Smooth muscle cell (in vitro differentiated cells): Measurements from ENCODE around the gene IKZF3. TPM values are rescaled to one million over a fixed set of nuclear protein-coding genes. Genes with fewer than 3 reads are reported as not detected.
"Not testable (repeated sequence)": the region's sequence is repeated elsewhere in the genome, so short reads cannot be mapped to it uniquely, and the experiment has no call there.

Experiments
- DNase-seq: peaks from one replicate; lab custom pipeline; 2025; ENCODE audit not compliant: unreplicated experiment; lab: John Stamatoyannopoulos, UW
- H2AFZ ChIP-seq: fragments of 200-600 bp; sonication (generic); 2 replicates; pipeline ENCODE4 v1.6.0; 2016; ENCODE audit warnings: antibody characterized with exemption, low read depth, mild to moderate bottlenecking
- H3F3A ChIP-seq: fragments of 200-600 bp; sonication (generic); 2 replicates; pipeline ENCODE4 v1.6.0; 2017; ENCODE audit warnings: antibody characterized with exemption, low read depth
- H3K27ac ChIP-seq: fragments of 200-600 bp; sonication (generic); 2 replicates; pipeline ENCODE4 v1.5.1; 2016; ENCODE audit warnings: low read depth, mild to moderate bottlenecking
- H3K27me3 ChIP-seq: fragments of 200-600 bp; sonication (generic); 2 replicates; pipeline ENCODE4 v1.6.1; 2016; ENCODE audit warnings: low read depth, mild to moderate bottlenecking
- H3K36me3 ChIP-seq: fragments of 200-600 bp; sonication (generic); 2 replicates; pipeline ENCODE4 v1.5.1; 2016; ENCODE audit warnings: low read depth
- H3K4me1 ChIP-seq: fragments of 200-600 bp; sonication (generic); 2 replicates; pipeline ENCODE4 v1.5.1; 2016; ENCODE audit warnings: low read depth
- H3K4me2 ChIP-seq: fragments of 200-600 bp; sonication (generic); 2 replicates; pipeline ENCODE4 v1.6.0; 2016; ENCODE audit warnings: mild to moderate bottlenecking
- H3K4me3 ChIP-seq: fragments of 200-600 bp; sonication (generic); 2 replicates; pipeline ENCODE4 v1.5.1; 2016; ENCODE audit warnings: mild to moderate bottlenecking
- H3K79me2 ChIP-seq: fragments of 200-600 bp; sonication (generic); 2 replicates; pipeline ENCODE4 v1.6.0; 2016; ENCODE audit warnings: low read depth, mild to moderate bottlenecking
- H3K9ac ChIP-seq: fragments of 200-600 bp; sonication (generic); 2 replicates; pipeline ENCODE4 v1.6.0; 2016; ENCODE audit warnings: low read depth
- H3K9me3 ChIP-seq: fragments of 200-600 bp; sonication (generic); replicated peaks from 2 replicates; pipeline ENCODE4 v1.5.1; 2016; ENCODE audit warnings: low read depth
- H4K20me1 ChIP-seq: fragments of 200-600 bp; sonication (generic); 2 replicates; pipeline ENCODE4 v1.6.0; 2016; ENCODE audit warnings: low read depth
- WGBS: methylation state at CpG from one replicate; pipeline ENCODE4 v1.1.7; 2016; ENCODE audit warnings: low lambda C conversion rate; 5-methylcytosine and 5-hydroxymethylcytosine counted together
- polyA plus RNA-seq: library from polyadenylated mRNA; unstranded; fragments of >200 nt; fragmentation: Nextera tagmentation; extraction: Ambion mirVana; gene quantifications from 2 replicates; pipeline ENCODE4 v1.2.1, GENCODE V29; 2016
- total RNA-seq: library from RNA; depleted of rRNA; stranded (reverse); fragments of >200 nt; gene quantifications from 2 replicates; pipeline ENCODE4 v1.2.3, GENCODE V29; 2014
- TF ChIP-seq, protein P1 (sequence below): fragments of 200-600 bp; sonication (generic); IDR thresholded peaks from 2 replicates; pipeline ENCODE4 v1.5.1; 2017; ENCODE audit warnings: borderline replicate concordance, mild to moderate bottlenecking, antibody characterized with exemption; ENCODE audit not compliant: insufficient read depth, poor library complexity, severe bottlenecking

Gene IKZF3
- total and polyA plus RNA-seq, 2 experiments from 2014 or later, result under 0.01 TPM; not detected in 1

- H3K27ac ChIP-seq, result no peak overlapping the region
- TF ChIP-seq, protein P1, sequence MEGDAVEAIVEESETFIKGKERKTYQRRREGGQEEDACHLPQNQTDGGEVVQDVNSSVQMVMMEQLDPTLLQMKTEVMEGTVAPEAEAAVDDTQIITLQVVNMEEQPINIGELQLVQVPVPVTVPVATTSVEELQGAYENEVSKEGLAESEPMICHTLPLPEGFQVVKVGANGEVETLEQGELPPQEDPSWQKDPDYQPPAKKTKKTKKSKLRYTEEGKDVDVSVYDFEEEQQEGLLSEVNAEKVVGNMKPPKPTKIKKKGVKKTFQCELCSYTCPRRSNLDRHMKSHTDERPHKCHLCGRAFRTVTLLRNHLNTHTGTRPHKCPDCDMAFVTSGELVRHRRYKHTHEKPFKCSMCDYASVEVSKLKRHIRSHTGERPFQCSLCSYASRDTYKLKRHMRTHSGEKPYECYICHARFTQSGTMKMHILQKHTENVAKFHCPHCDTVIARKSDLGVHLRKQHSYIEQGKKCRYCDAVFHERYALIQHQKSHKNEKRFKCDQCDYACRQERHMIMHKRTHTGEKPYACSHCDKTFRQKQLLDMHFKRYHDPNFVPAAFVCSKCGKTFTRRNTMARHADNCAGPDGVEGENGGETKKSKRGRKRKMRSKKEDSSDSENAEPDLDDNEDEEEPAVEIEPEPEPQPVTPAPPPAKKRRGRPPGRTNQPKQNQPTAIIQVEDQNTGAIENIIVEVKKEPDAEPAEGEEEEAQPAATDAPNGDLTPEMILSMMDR, result no peak
- H3K4me1 ChIP-seq, result no peaks in the 10 kb centered on the region
- H3K36me3 ChIP-seq, result no peaks in the 10 kb centered on the region
- peaks cover 8% of the 10 kb centered on the region for H3F3A ChIP-seq
- H4K20me1 ChIP-seq, result no peaks in the 10 kb centered on the region
- H2AFZ ChIP-seq, result no peak overlapping the region
- H3K9me3 ChIP-seq, result no peaks in the 10 kb centered on the region
- 87% methylated on average over 6 of the region's 6 CpGs for WGBS
- no peak overlapping the region for H3K9ac ChIP-seq
- peak overlapping the region; percentile 92 for H3K4me2 ChIP-seq
- no peaks in the 10 kb centered on the region for H3K79me2 ChIP-seq
- DNase-seq, result no peak
- H3K27me3 ChIP-seq, result no peaks in the 10 kb centered on the region
- peak overlapping the region; percentile 68 for H3K4me3 ChIP-seq
These were observed 134.7 kb downstream of the IKZF3 start for GRCh38 chr17:39729280-39729851.

DNA sequence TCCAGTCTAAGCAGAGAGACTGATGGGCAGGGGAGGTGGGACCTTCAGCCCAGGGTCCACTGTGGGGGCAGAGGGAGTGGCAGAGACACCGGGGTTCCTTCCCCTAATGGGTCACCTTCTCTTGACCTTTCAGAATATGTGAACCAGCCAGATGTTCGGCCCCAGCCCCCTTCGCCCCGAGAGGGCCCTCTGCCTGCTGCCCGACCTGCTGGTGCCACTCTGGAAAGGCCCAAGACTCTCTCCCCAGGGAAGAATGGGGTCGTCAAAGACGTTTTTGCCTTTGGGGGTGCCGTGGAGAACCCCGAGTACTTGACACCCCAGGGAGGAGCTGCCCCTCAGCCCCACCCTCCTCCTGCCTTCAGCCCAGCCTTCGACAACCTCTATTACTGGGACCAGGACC is 136.6 kb downstream of the IKZF3 start:
- Histone ChIP-seq H3K9ac (no peak overlapping the region), H3K27me3 (no peaks in the 10 kb centered on the region), H3K79me2 (no peaks in the 10 kb centered on the region), H3K36me3 (no peaks in the 10 kb centered on the region), H2AFZ (no peak overlapping the region), H3K27ac (no peak overlapping the region), H3F3A (peaks cover 8% of the 10 kb centered on the region), H3K4me1 (no peaks in the 10 kb centered on the region), H4K20me1 (no peaks in the 10 kb centered on the region), H3K4me3 (no peak overlapping the region), H3K9me3 (no peaks in the 10 kb centered on the region), H3K4me2 (no peak overlapping the region)
- TF ChIP-seq, protein P1, result no peak
- WGBS, result 94% methylated on average over 10 of the region's 10 CpGs
- no peak for DNase-seq

- H3K4me3 ChIP-seq, result no peak overlapping the region
- H3K36me3 ChIP-seq, result no peaks in the 10 kb centered on the region
- H3K4me1 ChIP-seq, result no peaks in the 10 kb centered on the region
- H3K4me2 ChIP-seq, result no peak overlapping the region
- H3K27me3 ChIP-seq, result no peaks in the 10 kb centered on the region
- H3K27ac ChIP-seq, result no peak overlapping the region
- DNase-seq, result no peak
- peaks cover 8% of the 10 kb centered on the region for H3F3A ChIP-seq
- no peaks in the 10 kb centered on the region for H3K79me2 ChIP-seq
- TF ChIP-seq, protein P1, result no peak
- 96% methylated on average over 9 of the region's 9 CpGs for WGBS
- H2AFZ ChIP-seq, result no peak overlapping the region
- H3K9ac ChIP-seq, result no peak overlapping the region
- no peaks in the 10 kb centered on the region for H4K20me1 ChIP-seq
- no peaks in the 10 kb centered on the region for H3K9me3 ChIP-seq
These were observed 137.5 kb downstream of the IKZF3 start for GRCh38 chr17:39726617-39727016.

- not testable (repeated sequence) for H3K79me2 ChIP-seq, H3K27me3 ChIP-seq, H4K20me1 ChIP-seq, H3K36me3 ChIP-seq, H3K9me3 ChIP-seq, H2AFZ ChIP-seq, H3K4me3 ChIP-seq, H3K4me2 ChIP-seq, H3K4me1 ChIP-seq, DNase-seq, H3K27ac ChIP-seq, H3K9ac ChIP-seq, H3F3A ChIP-seq
- WGBS, result 100% methylated on average over 1 of the region's 1 CpG
These were observed 138.2 kb downstream of the IKZF3 start for GRCh38 chr17:39725923-39726322.
